Activated CD8-positive, alpha-beta memory T cell treated with anti-CD3 and anti-CD28 coated beads for 24 hours (primary cell): ENCODE results near the gene TMEM161A.

Experiments
- DNase-seq: peaks from one replicate; pipeline ENCODE4 v3.0.0-alpha.2; 2020

The TMEM161A gene

GRCh38 chr19:19095691-19096090, 42.6 kb downstream of the TMEM161A start:
- DNase-seq: no peak

GRCh38 chr19:19094513-19094912, 43.8 kb downstream of the TMEM161A start:
- no peak for DNase-seq

- DNase-seq: no peak
These were observed 50.6 kb downstream of the TMEM161A start for GRCh38 chr19:19087676-19088075.

- DNase-seq: no peak
These were observed 54.7 kb downstream of the TMEM161A start for GRCh38 chr19:19083413-19084178.

GRCh38 chr19:19081642-19082151, 56.6 kb downstream of the TMEM161A start:
- DNase-seq: no peak

GRCh38 chr19:19079571-19079970, 58.7 kb downstream of the TMEM161A start:
- DNase-seq: no peak

- no peak for DNase-seq
These were observed 59.5 kb downstream of the TMEM161A start for GRCh38 chr19:19078801-19079200.

- no peak for DNase-seq
These were observed 61.2 kb downstream of the TMEM161A start for GRCh38 chr19:19077103-19077502.

- DNase-seq: no peak
These were observed 61.8 kb downstream of the TMEM161A start for GRCh38 chr19:19076476-19076875.

- no peak for DNase-seq
These were observed 63.2 kb downstream of the TMEM161A start for GRCh38 chr19:19075126-19075525.

- no peak for DNase-seq
These were observed 63.9 kb downstream of the TMEM161A start for GRCh38 chr19:19074196-19074882.

GRCh38 chr19:19071897-19072296, 66.4 kb downstream of the TMEM161A start:
- no peak for DNase-seq
